HL-60/S4 treated with retinoic acid at 250 ng/mL for 4 days and 3 days (cell line): ENCODE results near the gene PDE2A.

Source experiments
- in situ Hi-C: fragments of 300-500 bp; cut with MboI; formaldehyde crosslinking; loops from 2 replicates; pipeline ENCODE4 v1.7.0; 2022; ENCODE audit warnings: low sequenced_read_pairs

Gene PDE2A

GRCh38 chr11:72621008-72621610, 53.1 kb downstream of the PDE2A start:
- in situ Hi-C loops = no loop called here

GRCh38 chr11:72618803-72619202, 55.4 kb downstream of the PDE2A start:
- in situ Hi-C loops = no loop called here

DNA sequence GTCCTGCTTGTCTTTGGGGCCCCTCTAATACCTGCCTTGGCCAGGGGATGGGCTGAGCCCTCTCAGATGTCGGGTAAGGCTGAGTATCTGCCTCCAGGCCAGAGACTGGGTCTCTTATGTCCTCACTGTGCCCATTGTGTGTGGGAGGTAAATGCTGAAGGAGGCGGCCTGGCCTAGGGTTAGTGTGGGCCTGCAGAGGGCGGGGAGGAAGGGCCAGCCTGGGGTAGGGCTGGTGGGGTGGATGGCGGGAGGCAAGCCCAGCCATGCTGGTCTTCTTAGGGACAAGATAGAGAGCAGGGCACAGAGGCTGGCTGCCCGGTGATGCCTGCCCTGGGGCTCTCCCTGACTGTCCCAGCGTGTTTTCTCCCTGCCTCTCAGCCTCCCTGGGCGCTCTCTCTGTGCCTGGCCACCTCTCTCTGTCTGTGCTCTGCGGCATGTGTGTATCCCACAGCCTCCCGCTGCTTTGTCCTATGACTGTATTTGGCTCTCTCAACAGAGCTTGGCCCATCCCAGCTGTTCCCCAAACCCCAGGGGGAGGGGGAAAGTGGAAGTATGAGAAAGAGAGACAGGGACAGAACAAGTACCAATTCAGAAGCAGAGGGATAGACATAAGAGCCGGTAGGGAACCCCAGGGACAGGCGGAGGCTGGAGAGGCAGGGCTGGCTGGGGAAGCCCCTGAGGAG, 57.0 kb downstream of the PDE2A start:
- in situ Hi-C loops = no loop called here

GRCh38 chr11:72616655-72617054, 57.6 kb downstream of the PDE2A start:
- in situ Hi-C loops = no loop called here

DNA sequence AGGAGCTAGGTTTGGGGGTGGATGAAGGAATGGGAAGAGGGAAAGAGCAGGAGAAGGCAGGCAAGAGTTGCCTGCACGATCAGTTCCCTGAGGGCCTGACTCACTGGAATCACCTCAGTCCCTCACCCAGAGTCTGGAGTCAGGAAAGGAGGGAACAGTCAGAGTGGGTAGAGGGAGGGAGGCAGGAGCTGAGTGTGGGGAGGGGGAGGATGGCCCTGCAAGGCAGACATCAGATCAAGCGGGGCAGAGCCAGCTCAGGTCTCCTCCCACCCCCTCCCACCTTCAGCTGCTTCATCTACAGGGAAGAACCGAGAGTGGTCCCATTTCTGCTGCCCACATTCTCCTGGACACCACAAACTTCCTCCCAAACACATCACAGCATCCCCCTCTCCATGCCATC, 58.9 kb downstream of the PDE2A start:
- in situ Hi-C loops = no loop called here

GRCh38 chr11:72614381-72614780, 59.8 kb downstream of the PDE2A start:
- in situ Hi-C loops = no loop called here

GRCh38 chr11:72613977-72614376, 60.2 kb downstream of the PDE2A start:
- in situ Hi-C loops = no loop called here

DNA sequence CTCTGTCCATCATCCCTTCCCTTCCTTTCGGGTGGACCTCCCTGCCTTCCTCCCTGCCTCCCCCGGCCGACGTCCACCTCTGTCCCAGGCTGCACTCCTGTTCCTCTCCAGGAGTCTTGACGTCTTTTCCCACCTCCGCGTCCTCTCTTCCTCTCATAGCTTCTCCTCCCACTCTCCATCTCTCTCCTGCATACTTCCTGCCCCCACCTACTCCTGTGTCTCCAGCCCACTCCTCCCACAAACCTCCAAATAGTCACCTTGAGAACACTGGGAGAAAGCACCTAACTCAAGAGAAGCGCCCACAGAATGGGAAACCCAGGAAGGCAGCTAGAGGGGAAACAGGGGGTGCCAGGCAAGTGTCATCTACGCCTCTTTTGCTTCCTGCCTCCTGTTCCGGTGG, 60.8 kb downstream of the PDE2A start:
- in situ Hi-C loops = no loop called here

DNA sequence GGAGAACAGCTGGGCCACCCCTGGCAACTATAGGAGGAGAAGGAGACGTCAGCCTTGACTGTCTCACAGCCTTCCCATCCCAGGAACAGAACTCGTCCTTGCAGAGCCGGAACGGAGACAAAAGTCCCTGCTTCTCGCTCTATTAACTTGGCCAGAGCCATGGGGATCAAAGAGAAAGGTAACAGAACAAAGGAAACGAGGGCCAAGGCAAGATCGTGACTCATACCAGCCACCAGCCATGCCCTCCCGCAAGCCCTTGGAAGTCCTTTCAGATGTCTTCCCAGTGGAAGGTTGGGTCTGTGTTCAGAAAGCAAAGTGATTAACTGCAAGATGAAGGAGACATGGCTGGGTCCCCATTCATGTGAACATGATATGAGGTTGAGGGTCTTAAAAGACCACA, 64.7 kb downstream of the PDE2A start:
- in situ Hi-C loops = no loop called here

DNA sequence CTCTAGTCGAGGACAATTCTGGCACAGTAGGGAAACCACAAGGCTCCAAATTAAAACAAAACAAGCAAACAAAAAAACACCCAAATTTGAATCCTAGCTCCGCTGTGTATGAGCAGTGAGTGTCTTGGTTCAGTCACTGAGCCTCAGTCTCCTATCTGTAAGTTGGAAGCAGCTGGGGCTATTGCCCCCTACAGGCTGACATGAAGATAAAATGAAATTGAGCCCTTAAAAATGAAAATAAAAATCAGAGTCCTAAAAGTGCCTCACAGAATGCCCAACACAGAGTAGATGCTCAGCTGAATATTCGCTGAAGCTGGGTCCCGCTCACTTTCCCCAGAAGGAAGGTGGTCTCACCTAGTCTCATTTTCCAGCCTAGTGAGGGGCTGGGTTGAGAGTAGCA, 65.2 kb downstream of the PDE2A start:
- in situ Hi-C loops = no loop called here

- in situ Hi-C loops = no loop called here
Observed at GRCh38 chr11:72607496-72607895, 66.7 kb downstream of the PDE2A start.

GRCh38 chr11:72606748-72607468, 67.3 kb downstream of the PDE2A start:
- in situ Hi-C loops = no loop called here

- in situ Hi-C loops = no loop called here
Observed at GRCh38 chr11:72605973-72606747, 68.1 kb downstream of the PDE2A start.

- in situ Hi-C loops = no loop called here
Observed at GRCh38 chr11:72604256-72604655, 70.0 kb downstream of the PDE2A start.

- in situ Hi-C loops = no loop called here
Observed at GRCh38 chr11:72602250-72602904, 71.8 kb downstream of the PDE2A start.

- in situ Hi-C loops = no loop called here
Observed at GRCh38 chr11:72600557-72600956, 73.7 kb downstream of the PDE2A start.

DNA sequence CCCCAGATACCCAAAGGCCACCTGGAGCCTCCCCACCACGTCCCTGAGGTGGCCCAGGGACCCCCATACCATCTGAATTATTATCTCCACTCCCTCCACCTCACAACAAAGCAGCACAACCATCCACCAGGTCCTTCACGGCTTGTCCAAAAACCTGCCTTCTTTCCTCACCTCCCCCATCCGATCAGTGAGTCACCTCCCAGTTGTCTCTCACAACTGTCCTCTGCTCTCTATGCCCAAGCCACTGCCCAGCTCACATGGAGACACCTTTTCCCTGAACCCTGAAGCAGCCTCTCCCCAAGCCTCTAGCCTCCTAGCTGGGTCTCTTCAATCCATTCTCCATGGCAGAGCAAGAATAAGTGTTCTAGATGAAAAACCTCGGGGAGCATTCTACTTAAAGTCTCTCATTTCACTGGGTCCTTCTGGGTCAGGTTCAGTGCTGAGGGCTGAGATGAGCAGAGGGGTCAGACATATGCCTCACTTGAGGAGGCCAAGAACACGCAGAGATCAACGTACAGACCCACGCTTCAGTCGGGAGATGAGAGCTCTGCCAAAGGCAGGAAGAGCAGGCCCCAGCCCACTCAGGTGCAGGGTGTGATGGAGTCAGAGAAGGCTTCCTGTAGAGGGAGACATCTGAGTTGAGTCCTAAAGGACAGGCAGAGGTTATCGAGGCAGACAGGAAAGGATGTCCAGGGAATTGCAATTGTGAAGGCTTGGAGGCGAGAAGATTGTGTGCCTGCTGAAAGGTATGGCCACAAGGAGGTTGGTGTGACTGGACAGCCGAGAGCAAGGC, 74.7 kb downstream of the PDE2A start:
- in situ Hi-C loops = no loop called here

DNA sequence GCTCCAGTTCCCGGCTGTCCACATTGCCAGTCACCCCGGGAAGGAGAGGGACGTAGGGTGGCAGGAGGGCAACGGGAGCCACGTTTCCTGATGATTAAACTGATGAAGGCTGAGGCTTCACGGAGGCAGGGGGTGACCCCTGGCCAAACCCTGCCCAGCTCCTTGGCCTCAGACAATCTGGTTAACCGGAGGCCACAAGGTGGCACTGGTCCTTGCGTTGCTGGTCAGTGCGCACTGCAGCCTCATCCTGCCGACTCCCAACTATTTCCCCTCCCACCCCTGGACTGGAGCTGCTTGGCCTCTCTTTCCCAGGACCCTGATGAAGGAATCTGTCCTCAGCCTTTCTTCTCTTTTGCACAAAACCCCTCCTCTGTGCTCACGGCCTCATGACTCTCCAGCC, 75.3 kb downstream of the PDE2A start:
- in situ Hi-C loops = no loop called here

- in situ Hi-C loops = no loop called here
Observed at GRCh38 chr11:72598466-72598865, 75.8 kb downstream of the PDE2A start.

GRCh38 chr11:72597721-72598120, 76.5 kb downstream of the PDE2A start:
- in situ Hi-C loops = no loop called here
